Measurements from ENCODE around the gene MAGI2.

DNA sequence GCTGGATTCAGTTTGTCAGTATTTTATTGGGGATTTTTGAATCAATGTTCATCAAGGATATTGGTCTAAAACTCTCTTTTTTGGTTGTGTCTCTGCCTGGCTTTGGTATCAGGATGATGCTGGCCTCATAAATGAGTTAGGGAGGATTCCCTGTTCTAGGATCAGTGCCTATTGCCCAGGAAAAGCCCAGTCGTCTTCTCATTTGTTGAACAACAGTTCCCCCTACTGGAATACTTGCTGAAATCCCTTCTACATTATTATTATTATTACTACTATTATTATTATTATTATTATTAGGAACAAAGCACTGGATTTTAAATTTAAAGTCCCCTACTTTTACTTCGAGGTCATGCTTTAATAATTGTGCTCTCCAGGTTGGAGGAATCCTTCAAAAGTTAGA, 528.9 kb downstream of the MAGI2 start:
- TF ChIP-seq, protein P1, sequence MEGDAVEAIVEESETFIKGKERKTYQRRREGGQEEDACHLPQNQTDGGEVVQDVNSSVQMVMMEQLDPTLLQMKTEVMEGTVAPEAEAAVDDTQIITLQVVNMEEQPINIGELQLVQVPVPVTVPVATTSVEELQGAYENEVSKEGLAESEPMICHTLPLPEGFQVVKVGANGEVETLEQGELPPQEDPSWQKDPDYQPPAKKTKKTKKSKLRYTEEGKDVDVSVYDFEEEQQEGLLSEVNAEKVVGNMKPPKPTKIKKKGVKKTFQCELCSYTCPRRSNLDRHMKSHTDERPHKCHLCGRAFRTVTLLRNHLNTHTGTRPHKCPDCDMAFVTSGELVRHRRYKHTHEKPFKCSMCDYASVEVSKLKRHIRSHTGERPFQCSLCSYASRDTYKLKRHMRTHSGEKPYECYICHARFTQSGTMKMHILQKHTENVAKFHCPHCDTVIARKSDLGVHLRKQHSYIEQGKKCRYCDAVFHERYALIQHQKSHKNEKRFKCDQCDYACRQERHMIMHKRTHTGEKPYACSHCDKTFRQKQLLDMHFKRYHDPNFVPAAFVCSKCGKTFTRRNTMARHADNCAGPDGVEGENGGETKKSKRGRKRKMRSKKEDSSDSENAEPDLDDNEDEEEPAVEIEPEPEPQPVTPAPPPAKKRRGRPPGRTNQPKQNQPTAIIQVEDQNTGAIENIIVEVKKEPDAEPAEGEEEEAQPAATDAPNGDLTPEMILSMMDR (conservative IDR thresholded peaks at IDR 0.05; ENCODE audit: low read depth in 2 of 2): peak; percentile 58 to 71
- no peak for TF ChIP-seq NANOG (IDR thresholded peaks at IDR 0.05; ENCODE audit: borderline replicate concordance)
- no peak for TF ChIP-seq EZH2 (IDR thresholded peaks at IDR 0.05; ENCODE audit: low read depth, unreplicated experiment)
- no peak for TF ChIP-seq POLR2AphosphoS5 (IDR thresholded peaks at IDR 0.05; ENCODE audit: low read depth)
- TF ChIP-seq JUNB (IDR thresholded peaks at IDR 0.05; ENCODE audit: unreplicated experiment): no peak
- TF ChIP-seq, protein P2, sequence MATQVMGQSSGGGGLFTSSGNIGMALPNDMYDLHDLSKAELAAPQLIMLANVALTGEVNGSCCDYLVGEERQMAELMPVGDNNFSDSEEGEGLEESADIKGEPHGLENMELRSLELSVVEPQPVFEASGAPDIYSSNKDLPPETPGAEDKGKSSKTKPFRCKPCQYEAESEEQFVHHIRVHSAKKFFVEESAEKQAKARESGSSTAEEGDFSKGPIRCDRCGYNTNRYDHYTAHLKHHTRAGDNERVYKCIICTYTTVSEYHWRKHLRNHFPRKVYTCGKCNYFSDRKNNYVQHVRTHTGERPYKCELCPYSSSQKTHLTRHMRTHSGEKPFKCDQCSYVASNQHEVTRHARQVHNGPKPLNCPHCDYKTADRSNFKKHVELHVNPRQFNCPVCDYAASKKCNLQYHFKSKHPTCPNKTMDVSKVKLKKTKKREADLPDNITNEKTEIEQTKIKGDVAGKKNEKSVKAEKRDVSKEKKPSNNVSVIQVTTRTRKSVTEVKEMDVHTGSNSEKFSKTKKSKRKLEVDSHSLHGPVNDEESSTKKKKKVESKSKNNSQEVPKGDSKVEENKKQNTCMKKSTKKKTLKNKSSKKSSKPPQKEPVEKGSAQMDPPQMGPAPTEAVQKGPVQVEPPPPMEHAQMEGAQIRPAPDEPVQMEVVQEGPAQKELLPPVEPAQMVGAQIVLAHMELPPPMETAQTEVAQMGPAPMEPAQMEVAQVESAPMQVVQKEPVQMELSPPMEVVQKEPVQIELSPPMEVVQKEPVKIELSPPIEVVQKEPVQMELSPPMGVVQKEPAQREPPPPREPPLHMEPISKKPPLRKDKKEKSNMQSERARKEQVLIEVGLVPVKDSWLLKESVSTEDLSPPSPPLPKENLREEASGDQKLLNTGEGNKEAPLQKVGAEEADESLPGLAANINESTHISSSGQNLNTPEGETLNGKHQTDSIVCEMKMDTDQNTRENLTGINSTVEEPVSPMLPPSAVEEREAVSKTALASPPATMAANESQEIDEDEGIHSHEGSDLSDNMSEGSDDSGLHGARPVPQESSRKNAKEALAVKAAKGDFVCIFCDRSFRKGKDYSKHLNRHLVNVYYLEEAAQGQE (IDR thresholded peaks at IDR 0.05; ENCODE audit: unreplicated experiment): no peak
- no peak for TF ChIP-seq EZH2phosphoT487 (IDR thresholded peaks at IDR 0.05; ENCODE audit: unreplicated experiment)
- no peak for TF ChIP-seq CREB1 (CRISPR knock-in tag; IDR thresholded peaks at IDR 0.05; ENCODE audit: low read depth)
- TF ChIP-seq ZNF331 (CRISPR knock-in tag; IDR thresholded peaks at IDR 0.05; ENCODE audit: low read depth): no peak
- no peak for TF ChIP-seq STAT1 (IDR thresholded peaks at IDR 0.05; ENCODE audit: unreplicated experiment)
- no peak for TF ChIP-seq ZNF114 (CRISPR knock-in tag; IDR thresholded peaks at IDR 0.05)
